SK-N-MC (cell line): ENCODE measurements around the gene PRSS53.

Experiments used
- DNase-seq: peaks from one replicate; pipeline ENCODE4 v3.0.0-alpha.2; 2011; ENCODE audit warnings: low read depth, low spot score
- H3K27ac ChIP-seq: fragments of 200-600 bp; sonication (generic); 2 replicates; pipeline ENCODE4 v1.5.1; 2016; ENCODE audit warnings: mixed run types
- H3K36me3 ChIP-seq: fragments of 200-600 bp; sonication (generic); 2 replicates; pipeline ENCODE4 v1.6.1; 2017; ENCODE audit warnings: antibody characterized with exemption, low read length, mixed read lengths; ENCODE audit not compliant: insufficient read depth
- H3K4me3 ChIP-seq: fragments of 200-600 bp; sonication (generic); 2 replicates; pipeline ENCODE4 v1.5.1; 2016
- H3K9ac ChIP-seq: fragments of 200-600 bp; sonication (generic); 2 replicates; pipeline ENCODE4 v1.8.0; 2017; ENCODE audit warnings: mixed run types, mixed read lengths; ENCODE audit not compliant: insufficient read length
- H3K9me3 ChIP-seq: fragments of 200-600 bp; sonication (generic); 2 replicates; pipeline ENCODE4 v1.6.1; 2017; ENCODE audit warnings: low read depth, mild to moderate bottlenecking, antibody characterized with exemption, low read length, moderate library complexity, mixed read lengths
- EZH2 ChIP-seq: fragments of 200-600 bp; sonication (generic); IDR thresholded peaks from one replicate; pipeline ENCODE4 v1.6.1; 2017; ENCODE audit warnings: antibody characterized with exemption
- FOXP2 ChIP-seq: optimal IDR thresholded peaks from 2 replicates; pipeline ENCODE3; 2011; ENCODE audit warnings: mild to moderate bottlenecking, moderate library complexity; ENCODE audit not compliant: insufficient read depth; ENCODE audit errors: extremely low read length, control extremely low read depth
- POLR2AphosphoS5 ChIP-seq: IDR thresholded peaks from 2 replicates; pipeline ENCODE4 v1.6.1; 2012; ENCODE audit warnings: mild to moderate bottlenecking, low read depth, low read length, borderline replicate concordance

Gene PRSS53

DNA sequence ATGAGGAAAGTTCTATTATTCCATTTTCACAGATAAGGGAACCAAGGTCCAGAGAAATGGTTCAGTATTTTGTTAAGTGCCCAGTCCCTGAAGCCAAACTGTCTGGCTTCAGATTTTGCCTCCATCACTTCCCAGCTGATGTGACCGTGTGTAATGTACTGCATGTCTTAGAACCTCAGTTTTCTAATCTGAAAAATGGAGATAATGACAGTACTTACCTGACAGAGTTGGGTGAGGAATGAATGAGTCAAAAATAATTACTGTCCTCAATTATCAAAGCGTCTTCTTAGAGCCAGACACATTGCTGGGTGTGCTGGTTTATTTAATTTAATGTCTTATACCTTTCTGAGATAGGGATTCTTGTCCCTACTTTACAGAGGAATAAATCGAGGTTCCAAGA, 21.4 kb downstream of the PRSS53 start:
- TF ChIP-seq FOXP2, result no peak
- no peak for TF ChIP-seq EZH2
- no peak for TF ChIP-seq POLR2AphosphoS5

DNA sequence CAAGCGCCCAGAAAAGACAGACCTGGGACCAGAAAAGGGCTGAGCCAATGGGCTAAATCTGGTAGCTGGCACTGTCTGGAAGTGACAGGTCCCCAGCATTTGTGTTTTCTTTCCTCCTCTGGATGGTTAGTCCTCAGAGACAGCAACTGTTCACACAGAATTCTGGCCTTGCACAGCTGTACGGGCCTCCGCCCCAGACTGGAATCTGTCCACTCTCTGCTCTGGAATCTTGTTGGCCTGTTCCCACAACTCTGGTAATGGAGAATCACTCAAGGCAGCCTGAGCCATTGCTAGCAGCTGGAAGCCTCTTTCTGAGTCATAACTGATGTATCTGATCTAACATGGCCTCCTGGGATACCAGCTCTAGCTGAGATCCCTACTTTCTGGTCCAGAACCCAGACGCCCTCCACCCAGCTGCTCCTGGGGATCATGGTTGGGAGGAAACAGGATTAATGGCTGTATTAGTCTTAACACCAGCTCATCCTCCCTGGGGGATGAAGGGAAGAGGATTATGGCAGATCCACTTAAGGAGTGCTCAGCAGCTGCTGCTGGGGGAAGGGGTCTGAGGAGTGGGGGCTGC, 23.8 kb downstream of the PRSS53 start:
- H3K36me3 ChIP-seq, result peaks cover 30% of the 10 kb centered on the region; the same call in 1 of the 2 replicates
- no peak for DNase-seq
- no peaks in the 10 kb centered on the region for H3K9me3 ChIP-seq
- H3K27ac ChIP-seq, result no peak overlapping the region
- TF ChIP-seq EZH2, result no peak
- TF ChIP-seq FOXP2, result no peak
- TF ChIP-seq POLR2AphosphoS5, result no peak
- H3K4me3 ChIP-seq, result no peak overlapping the region
- H3K9ac ChIP-seq, result no peak overlapping the region

More for the DNA sequence above, 21.4 kb downstream of the PRSS53 start:
- no peak overlapping the region for H3K4me3 ChIP-seq
- peaks cover 15% of the 10 kb centered on the region; the same call in 1 of the 2 replicates for H3K36me3 ChIP-seq
- H3K9me3 ChIP-seq, result no peaks in the 10 kb centered on the region
- no peak overlapping the region for H3K27ac ChIP-seq
- no peak for DNase-seq
- no peak overlapping the region for H3K9ac ChIP-seq

DNA sequence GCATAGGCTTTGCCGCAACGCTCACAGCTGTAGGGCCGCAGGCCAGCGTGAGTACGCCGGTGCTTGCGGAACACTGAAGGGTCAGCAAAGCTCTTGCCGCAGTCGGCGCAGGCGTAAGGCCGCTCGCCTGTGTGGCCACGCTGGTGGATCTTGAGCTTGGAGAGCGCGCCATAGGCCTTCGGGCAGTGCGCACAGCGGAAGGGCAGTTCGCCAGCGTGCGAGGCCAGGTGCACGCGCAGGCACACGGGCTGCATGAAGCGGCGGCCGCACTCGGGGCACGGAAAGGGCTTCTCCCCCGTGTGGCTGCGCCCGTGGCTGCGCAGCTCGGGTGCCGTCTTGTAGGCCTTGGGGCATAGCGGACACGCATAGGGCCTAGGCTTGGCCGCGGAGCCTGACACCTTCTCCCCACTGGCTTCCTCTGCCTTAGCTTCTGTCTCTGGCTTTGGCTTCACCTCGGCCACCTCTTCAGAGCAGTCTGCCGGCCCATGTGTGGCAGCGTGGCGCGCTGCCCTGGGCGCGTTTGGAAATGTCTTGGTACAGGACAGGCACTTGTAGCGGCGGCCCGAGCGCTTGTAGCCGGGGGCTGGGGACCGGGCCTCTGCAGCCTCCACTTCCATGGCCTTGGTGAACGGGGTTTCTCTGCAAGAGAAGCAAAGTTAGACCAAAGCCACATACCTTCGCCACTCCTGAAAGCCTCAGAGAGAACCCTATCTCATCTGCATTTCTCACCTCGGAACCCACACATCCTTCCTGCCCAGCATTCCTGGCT, 24.7 kb downstream of the PRSS53 start:
- H3K9ac ChIP-seq, result no peak overlapping the region
- no peak overlapping the region for H3K27ac ChIP-seq
- TF ChIP-seq POLR2AphosphoS5, result no peak
- no peak for TF ChIP-seq EZH2
- no peak for TF ChIP-seq FOXP2
- H3K9me3 ChIP-seq, result no peaks in the 10 kb centered on the region
- peaks cover 30% of the 10 kb centered on the region; the same call in 1 of the 2 replicates for H3K36me3 ChIP-seq
- DNase-seq, result no peak
- H3K4me3 ChIP-seq, result no peak overlapping the region

DNA sequence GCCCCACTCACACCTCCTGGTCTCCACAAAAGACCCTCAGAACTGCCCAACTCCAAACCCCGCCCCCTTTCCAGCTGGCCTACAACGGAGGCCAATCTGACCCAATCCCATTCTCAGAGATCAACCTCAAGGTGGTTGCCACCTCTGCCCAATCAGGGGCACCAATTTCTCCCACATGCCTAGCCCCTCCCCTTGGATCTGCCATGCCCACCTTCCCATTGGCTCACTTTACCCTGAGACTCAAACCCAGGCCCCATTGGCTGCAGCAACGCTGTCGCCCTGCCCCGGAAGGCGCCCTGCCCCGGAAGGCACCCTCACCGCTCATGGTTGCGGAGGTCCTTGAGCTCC, 25.3 kb downstream of the PRSS53 start:
- peaks cover 30% of the 10 kb centered on the region; the same call in 1 of the 2 replicates for H3K36me3 ChIP-seq
- H3K9me3 ChIP-seq, result no peaks in the 10 kb centered on the region
- H3K9ac ChIP-seq, result no peak overlapping the region
- TF ChIP-seq FOXP2 (no peak), EZH2 (no peak), POLR2AphosphoS5 (no peak)
- no peak for DNase-seq
- H3K27ac ChIP-seq, result no peak overlapping the region
- H3K4me3 ChIP-seq, result no peak overlapping the region

DNA sequence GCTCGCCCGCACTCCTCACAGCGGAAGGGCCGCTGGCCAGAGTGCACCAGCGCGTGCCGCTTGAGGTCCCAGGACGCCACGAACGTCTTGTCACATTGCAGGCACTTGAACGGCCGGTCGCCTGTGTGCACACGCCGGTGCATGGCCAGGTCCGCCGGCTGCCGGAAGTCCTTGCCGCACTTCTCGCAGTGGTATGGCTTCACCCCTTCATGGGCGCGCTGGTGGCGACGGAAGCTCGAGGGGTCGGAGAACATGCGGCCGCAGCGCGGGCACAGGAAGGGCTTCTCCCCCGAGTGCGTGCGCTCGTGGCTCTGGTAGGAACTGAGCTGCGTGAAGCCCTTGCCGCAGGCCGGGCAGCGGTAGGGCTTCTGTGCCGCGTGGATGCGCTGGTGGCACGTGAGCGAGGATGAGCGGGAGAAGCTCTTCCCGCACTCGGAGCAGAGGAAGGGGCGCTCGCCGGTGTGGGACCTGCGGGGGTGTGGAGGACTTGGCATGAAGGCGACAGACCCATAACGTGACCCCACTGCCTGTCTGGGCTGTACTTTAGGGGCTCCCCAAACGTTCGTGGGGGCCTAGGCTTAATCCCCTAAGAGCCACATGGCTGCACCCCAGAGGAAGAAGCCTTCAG, 26.8 kb downstream of the PRSS53 start:
- no peak for TF ChIP-seq POLR2AphosphoS5
- TF ChIP-seq FOXP2, result no peak
- no peak for TF ChIP-seq EZH2
- Histone ChIP-seq H3K9me3 (no peaks in the 10 kb centered on the region), H3K36me3 (peaks cover 30% of the 10 kb centered on the region; the same call in 1 of the 2 replicates), H3K9ac (no peak overlapping the region), H3K27ac (no peak overlapping the region), H3K4me3 (no peak overlapping the region)
- DNase-seq, result no peak

DNA sequence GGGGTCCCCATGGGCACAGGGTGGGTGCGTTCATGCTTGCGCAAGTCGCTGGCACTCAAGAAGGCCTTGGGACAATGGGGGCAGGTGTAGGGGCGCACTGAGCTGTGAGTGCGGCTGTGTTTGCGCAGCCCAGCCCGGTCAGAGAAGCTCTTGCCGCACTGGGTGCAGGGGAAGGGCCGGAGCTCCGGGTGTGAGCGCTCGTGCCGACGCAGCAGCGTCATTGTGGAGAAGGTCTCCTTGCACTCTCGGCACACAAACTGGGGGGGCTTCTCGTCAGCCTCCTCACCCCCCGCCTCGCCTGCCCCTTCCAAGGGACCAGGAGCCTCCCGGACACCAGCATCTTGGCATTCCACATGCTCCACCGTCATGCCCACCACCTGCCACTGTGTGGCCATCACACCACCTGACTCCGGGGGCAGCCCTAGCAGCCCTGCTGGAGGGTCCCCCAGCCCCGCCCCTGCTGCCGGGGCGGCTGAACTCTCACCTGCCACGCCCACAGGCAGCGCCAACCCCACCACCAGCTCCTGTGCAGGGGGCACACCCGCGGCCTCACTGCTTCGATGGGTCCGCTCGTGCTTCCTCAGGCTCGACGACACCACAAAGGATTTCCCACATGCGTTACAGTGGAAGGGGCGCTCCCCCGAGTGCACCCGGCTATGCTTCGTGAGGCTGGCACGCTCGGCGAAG, 27.5 kb downstream of the PRSS53 start:
- TF ChIP-seq EZH2 (no peak), FOXP2 (no peak), POLR2AphosphoS5 (no peak)
- no peak for DNase-seq
- no peak overlapping the region for H3K4me3 ChIP-seq
- H3K36me3 ChIP-seq, result peaks cover 30% of the 10 kb centered on the region; the same call in 1 of the 2 replicates
- no peaks in the 10 kb centered on the region for H3K9me3 ChIP-seq
- no peak overlapping the region for H3K27ac ChIP-seq
- H3K9ac ChIP-seq, result no peak overlapping the region

DNA sequence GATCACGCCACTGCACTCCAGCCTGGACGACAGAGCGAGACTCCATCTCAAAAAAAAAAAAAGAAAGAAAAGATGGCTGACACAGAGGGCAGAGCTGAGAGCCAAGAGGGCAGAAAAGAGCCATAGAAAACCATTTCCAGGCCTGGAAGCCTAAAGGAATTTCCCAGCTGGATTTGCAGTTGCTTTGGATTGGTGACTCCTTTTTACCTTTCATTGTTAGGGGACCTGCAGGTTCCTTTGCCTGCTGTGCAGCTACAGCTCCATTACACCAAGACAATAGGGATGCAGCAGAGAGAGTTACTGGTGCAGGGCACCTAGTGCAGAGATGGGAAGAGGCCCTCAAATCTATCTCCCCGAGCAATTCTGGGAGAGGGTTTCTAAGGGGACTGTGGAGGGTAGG, 33.1 kb downstream of the PRSS53 start:
- no peak for DNase-seq
- Histone ChIP-seq H3K9ac (no peak overlapping the region), H3K27ac (no peak overlapping the region), H3K36me3 (peaks cover 4% of the 10 kb centered on the region; the same call in 1 of the 2 replicates), H3K9me3 (no peaks in the 10 kb centered on the region), H3K4me3 (no peak overlapping the region)
- TF ChIP-seq FOXP2, result no peak
- TF ChIP-seq POLR2AphosphoS5, result no peak
- TF ChIP-seq EZH2, result no peak

DNA sequence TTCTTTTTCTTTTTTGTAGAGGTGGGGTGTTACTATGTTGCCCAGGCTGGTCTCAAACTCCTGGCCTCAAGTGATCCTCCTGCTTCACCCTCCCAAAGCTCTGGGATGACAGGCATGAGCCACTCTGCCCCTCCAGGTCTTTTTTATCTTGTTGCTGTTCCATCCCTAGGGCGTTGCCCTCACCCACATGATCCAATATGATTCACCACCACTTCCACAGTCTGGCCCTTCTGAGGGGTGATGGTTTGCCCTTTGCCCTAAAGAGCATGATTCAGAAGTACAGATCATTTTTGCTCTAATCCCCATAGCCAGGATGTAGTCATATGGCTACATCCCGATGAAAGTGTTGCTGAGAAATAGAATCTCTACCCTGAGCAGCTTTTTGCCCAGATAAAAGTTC, 36.6 kb downstream of the PRSS53 start:
- H3K4me3 ChIP-seq, result no peak overlapping the region
- H3K9me3 ChIP-seq, result no peaks in the 10 kb centered on the region
- H3K9ac ChIP-seq, result no peak overlapping the region
- no peak for TF ChIP-seq POLR2AphosphoS5
- TF ChIP-seq EZH2, result no peak
- TF ChIP-seq FOXP2, result no peak
- no peak for DNase-seq
- H3K36me3 ChIP-seq, result no peaks in the 10 kb centered on the region
- no peak overlapping the region for H3K27ac ChIP-seq
